Measurements from ENCODE around the gene EEIG2.

Gene EEIG2

GRCh38 chr1:108574008-108574407 is 14.1 kb downstream of the EEIG2 start:
- Histone ChIP-seq H3K27ac (ENCODE audit: low read depth, low read length, poor library complexity, severe bottlenecking) (no peak overlapping the region), H3K9me2 (ENCODE audit: low read depth, low read length) (no peaks in the 10 kb centered on the region), H3K79me2 (ENCODE audit: insufficient read depth, low read length) (no peaks in the 10 kb centered on the region), H3K9me3 (ENCODE audit: low read length) (no peaks in the 10 kb centered on the region), H3F3A (ENCODE audit: insufficient read depth, low read length) (no peaks in the 10 kb centered on the region), H3K4me2 (ENCODE audit: low read length) (no peak overlapping the region), H3K9ac (ENCODE audit: low read length) (no peak overlapping the region), H3K4me1 (ENCODE audit: insufficient read depth, low read length, severe bottlenecking) (peaks cover 3% of the 10 kb centered on the region), H3K36me3 (ENCODE audit: insufficient read depth, low read length) (no peaks in the 10 kb centered on the region), H2AFZ (ENCODE audit: low read length) (no peak overlapping the region), H3K27me3 (ENCODE audit: insufficient read depth, low read length) (no peaks in the 10 kb centered on the region), H4K20me1 (ENCODE audit: insufficient read depth, low read length) (no peaks in the 10 kb centered on the region), H3K4me3 (ENCODE audit: low read depth, low read length, poor library complexity, severe bottlenecking) (no peak overlapping the region)
- TF ChIP-seq EZH2 (IDR thresholded peaks at IDR 0.05; ENCODE audit: borderline replicate concordance, low read length): no peak
- no peak for TF ChIP-seq CTCF (IDR thresholded peaks at IDR 0.05; ENCODE audit: low read length)

- Histone ChIP-seq H3K9me2 (ENCODE audit: low read depth, low read length) (no peaks in the 10 kb centered on the region), H3K79me2 (ENCODE audit: insufficient read depth, low read length) (no peaks in the 10 kb centered on the region), H3K4me1 (ENCODE audit: insufficient read depth, low read length, severe bottlenecking) (peaks cover 1% of the 10 kb centered on the region), H3K9ac (ENCODE audit: low read length) (no peak overlapping the region), H3F3A (ENCODE audit: insufficient read depth, low read length) (no peaks in the 10 kb centered on the region), H2AFZ (ENCODE audit: low read length) (no peak overlapping the region), H3K27me3 (ENCODE audit: insufficient read depth, low read length) (no peaks in the 10 kb centered on the region), H3K4me3 (ENCODE audit: low read depth, low read length, poor library complexity, severe bottlenecking) (no peak overlapping the region), H4K20me1 (ENCODE audit: insufficient read depth, low read length) (no peaks in the 10 kb centered on the region), H3K27ac (ENCODE audit: low read depth, low read length, poor library complexity, severe bottlenecking) (no peak overlapping the region), H3K4me2 (ENCODE audit: low read length) (no peak overlapping the region), H3K36me3 (ENCODE audit: insufficient read depth, low read length) (no peaks in the 10 kb centered on the region), H3K9me3 (ENCODE audit: low read length) (no peaks in the 10 kb centered on the region)
- TF ChIP-seq CTCF (IDR thresholded peaks at IDR 0.05; ENCODE audit: low read length) (no peak), EZH2 (IDR thresholded peaks at IDR 0.05; ENCODE audit: borderline replicate concordance, low read length) (no peak)
Observed at GRCh38 chr1:108575375-108575774, 15.5 kb downstream of the EEIG2 start.

- Histone ChIP-seq H3K36me3 (ENCODE audit: insufficient read depth, low read length) (no peaks in the 10 kb centered on the region), H4K20me1 (ENCODE audit: insufficient read depth, low read length) (peaks cover 4% of the 10 kb centered on the region; the same call in 1 of the 2 replicates), H3K4me3 (ENCODE audit: low read depth, low read length, poor library complexity, severe bottlenecking) (no peak overlapping the region), H3K27ac (ENCODE audit: low read depth, low read length, poor library complexity, severe bottlenecking) (no peak overlapping the region), H2AFZ (ENCODE audit: low read length) (no peak overlapping the region), H3K27me3 (ENCODE audit: insufficient read depth, low read length) (no peaks in the 10 kb centered on the region), H3K79me2 (ENCODE audit: insufficient read depth, low read length) (no peaks in the 10 kb centered on the region), H3K4me1 (ENCODE audit: insufficient read depth, low read length, severe bottlenecking) (no peaks in the 10 kb centered on the region), H3K9me3 (ENCODE audit: low read length) (0 out of 2 replicates have a peak, but pooled peaks cover 3% of the 10 kb centered on the region), H3K4me2 (ENCODE audit: low read length) (no peak overlapping the region), H3F3A (ENCODE audit: insufficient read depth, low read length) (no peaks in the 10 kb centered on the region), H3K9me2 (ENCODE audit: low read depth, low read length) (no peaks in the 10 kb centered on the region), H3K9ac (ENCODE audit: low read length) (no peak overlapping the region)
- no peak for TF ChIP-seq EZH2 (IDR thresholded peaks at IDR 0.05; ENCODE audit: borderline replicate concordance, low read length)
- TF ChIP-seq CTCF (IDR thresholded peaks at IDR 0.05; ENCODE audit: low read length): no peak
Observed at GRCh38 chr1:108583757-108584427, 24.0 kb downstream of the EEIG2 start.

Data from OCI-LY1 (cell line).